ENCODE measurements around the gene LUC7L2.

DNA sequence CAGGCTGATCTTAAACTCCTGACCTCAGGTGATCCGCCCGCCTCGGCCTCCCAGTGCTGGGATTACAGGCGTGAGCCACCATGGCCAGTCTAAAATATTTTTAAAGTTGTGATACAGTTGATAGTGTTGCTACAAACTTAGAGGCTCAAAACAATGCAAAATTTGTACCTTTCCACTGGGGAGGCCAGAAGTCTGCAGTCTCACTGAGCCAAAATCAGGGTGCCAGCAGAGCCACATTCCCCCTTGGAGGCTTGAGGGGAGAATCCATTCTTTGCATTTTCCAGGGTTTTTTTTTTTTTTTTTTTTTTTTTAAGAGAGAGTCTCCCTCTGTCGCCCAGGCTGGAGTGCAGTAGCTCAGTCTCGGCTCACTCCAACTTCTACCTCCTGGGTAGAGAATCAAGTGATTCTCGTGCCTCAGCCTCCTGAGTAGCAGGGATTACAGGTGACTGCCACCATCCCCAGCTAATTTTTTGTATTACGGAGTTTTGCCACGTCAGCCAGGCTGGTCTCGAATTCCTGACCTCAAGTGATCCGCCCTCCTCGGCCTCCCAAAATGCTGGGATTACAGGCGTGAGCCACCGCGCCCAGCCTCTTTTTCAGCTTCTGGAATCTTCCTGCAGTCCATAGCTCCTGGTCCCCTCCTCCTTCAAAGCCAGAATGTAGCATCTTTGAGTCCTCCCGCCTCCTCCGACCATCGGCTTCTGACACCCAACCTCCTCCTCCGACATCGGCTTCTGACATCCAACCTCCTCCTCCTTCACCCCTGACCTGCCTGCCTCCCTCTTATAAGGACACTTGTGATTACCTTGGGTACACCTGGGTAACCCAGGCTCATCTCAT is 86.6 kb downstream of the LUC7L2 start:
- TF ChIP-seq, protein P1, sequence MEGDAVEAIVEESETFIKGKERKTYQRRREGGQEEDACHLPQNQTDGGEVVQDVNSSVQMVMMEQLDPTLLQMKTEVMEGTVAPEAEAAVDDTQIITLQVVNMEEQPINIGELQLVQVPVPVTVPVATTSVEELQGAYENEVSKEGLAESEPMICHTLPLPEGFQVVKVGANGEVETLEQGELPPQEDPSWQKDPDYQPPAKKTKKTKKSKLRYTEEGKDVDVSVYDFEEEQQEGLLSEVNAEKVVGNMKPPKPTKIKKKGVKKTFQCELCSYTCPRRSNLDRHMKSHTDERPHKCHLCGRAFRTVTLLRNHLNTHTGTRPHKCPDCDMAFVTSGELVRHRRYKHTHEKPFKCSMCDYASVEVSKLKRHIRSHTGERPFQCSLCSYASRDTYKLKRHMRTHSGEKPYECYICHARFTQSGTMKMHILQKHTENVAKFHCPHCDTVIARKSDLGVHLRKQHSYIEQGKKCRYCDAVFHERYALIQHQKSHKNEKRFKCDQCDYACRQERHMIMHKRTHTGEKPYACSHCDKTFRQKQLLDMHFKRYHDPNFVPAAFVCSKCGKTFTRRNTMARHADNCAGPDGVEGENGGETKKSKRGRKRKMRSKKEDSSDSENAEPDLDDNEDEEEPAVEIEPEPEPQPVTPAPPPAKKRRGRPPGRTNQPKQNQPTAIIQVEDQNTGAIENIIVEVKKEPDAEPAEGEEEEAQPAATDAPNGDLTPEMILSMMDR (IDR thresholded peaks at IDR 0.05) = no peak
- TF ChIP-seq POLR2A (IDR thresholded peaks at IDR 0.05) = no peak
